22Rv1 (cell line): ENCODE results near the gene ISM1.

Experiments used
- H3K27ac ChIP-seq: fragments of 450-650 bp; 2 replicates; pipeline ENCODE4 v1.5.1; 2017
- ZFX ChIP-seq: fragments of 450-650 bp; IDR thresholded peaks from 2 replicates; pipeline ENCODE4 v1.6.1; 2017; ENCODE audit warnings: antibody characterized with exemption, borderline replicate concordance
- TF ChIP-seq, protein P1 (sequence below): fragments of 450-650 bp; IDR thresholded peaks from 2 replicates; pipeline ENCODE4 v1.5.1; 2017; ENCODE audit warnings: mild to moderate bottlenecking

Gene ISM1

DNA sequence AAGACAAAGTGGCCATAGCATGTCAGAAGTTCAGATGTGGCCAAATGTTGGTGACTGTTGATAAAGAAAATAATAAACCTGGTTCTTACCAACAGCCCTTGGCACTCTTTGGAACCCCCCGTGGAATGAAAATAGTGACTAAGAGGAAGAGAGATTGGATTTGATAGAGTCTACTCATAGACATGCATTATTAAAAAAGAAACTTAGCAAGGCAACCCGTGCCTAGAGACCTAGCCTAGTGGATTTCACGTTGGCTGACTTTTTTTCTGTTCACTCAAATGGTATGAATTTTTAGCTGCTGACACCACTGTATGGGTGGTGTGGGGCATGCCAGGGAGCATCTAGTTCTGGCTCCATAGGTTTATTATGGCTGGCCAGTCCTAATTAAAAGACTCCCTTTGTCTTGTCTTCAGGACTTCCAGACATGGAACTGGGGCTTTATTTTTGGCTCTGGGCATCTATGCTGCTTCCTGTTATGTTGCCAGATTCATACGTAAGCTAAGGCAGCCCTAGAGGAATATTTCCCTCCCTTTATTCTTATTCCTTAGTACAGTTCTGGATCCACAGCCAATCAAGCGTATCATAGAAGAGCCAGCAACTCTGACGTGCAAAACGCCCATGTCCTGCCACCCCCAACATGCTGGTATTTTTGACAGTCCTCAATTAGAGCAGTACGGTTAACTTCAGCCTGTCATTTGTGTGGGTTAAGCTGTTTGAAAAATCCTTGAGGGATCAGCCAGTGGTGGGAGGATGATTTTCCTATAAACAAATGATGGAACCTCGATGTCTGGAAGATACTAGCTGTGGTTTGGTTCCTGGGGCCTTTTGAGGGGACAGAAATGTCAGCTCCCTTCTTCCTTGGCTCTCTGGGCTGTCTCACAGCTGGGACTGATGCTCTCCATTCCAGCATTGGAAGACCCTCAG is 127.5 kb downstream of the ISM1 start:
- no peak overlapping the region for H3K27ac ChIP-seq
- no peak for TF ChIP-seq ZFX
- TF ChIP-seq, protein P1, sequence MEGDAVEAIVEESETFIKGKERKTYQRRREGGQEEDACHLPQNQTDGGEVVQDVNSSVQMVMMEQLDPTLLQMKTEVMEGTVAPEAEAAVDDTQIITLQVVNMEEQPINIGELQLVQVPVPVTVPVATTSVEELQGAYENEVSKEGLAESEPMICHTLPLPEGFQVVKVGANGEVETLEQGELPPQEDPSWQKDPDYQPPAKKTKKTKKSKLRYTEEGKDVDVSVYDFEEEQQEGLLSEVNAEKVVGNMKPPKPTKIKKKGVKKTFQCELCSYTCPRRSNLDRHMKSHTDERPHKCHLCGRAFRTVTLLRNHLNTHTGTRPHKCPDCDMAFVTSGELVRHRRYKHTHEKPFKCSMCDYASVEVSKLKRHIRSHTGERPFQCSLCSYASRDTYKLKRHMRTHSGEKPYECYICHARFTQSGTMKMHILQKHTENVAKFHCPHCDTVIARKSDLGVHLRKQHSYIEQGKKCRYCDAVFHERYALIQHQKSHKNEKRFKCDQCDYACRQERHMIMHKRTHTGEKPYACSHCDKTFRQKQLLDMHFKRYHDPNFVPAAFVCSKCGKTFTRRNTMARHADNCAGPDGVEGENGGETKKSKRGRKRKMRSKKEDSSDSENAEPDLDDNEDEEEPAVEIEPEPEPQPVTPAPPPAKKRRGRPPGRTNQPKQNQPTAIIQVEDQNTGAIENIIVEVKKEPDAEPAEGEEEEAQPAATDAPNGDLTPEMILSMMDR, result no peak

DNA sequence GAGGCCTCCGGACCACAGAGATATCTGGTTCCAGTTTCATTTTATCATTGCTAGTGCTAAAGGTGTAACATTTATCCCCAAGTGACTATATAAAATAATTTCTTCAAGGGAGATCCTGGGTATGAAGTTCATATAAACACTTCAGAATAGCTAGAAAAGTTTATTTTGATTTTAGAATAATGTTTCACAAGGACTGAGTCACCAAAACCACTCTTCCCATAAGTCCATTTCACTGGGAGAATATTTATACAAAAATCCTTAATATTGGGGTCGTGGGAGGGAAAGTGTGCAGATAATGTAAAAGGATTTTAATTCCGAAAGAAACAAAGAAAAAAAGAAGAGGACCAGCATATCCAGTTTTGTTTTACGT is 128.1 kb downstream of the ISM1 start:
- TF ChIP-seq, protein P1, result no peak
- TF ChIP-seq ZFX, result no peak
- H3K27ac ChIP-seq, result no peak overlapping the region
